Inferior parietal cortex (tissue), 1 donor: ENCODE measurements around the gene TPP2.

ENCODE experiments used
- DNase-seq: peaks from one replicate; pipeline ENCODE4 v3.0.0-alpha.2; 2016; ENCODE audit errors: extremely low spot score

TPP2 gene

GRCh38 chr13:102693250-102693649 is 96.5 kb downstream of the TPP2 start:
- DNase-seq, result no peak

- no peak for DNase-seq
Measured at GRCh38 chr13:102693776-102694175, 97.0 kb downstream of the TPP2 start.

GRCh38 chr13:102694937-102695336 is 98.2 kb downstream of the TPP2 start, which contains the start of gene METTL21C:
Gene METTL21C, minus strand, starts transcription at chr13:102695044. Its CDS starts 546 bp downstream, at chr13:102694498.
- no peak for DNase-seq

GRCh38 chr13:102696465-102696864 is 99.7 kb downstream of the TPP2 start:
- DNase-seq, result no peak

GRCh38 chr13:102697264-102697663 is 100.5 kb downstream of the TPP2 start:
- no peak for DNase-seq

GRCh38 chr13:102697929-102698648 is 101.3 kb downstream of the TPP2 start:
- no peak for DNase-seq

GRCh38 chr13:102698649-102698980 is 101.8 kb downstream of the TPP2 start:
- DNase-seq, result no peak

- DNase-seq, result no peak
Measured at GRCh38 chr13:102699504-102699903, 102.7 kb downstream of the TPP2 start.

GRCh38 chr13:102700088-102701031 is 103.6 kb downstream of the TPP2 start:
- DNase-seq, result no peak

- no peak for DNase-seq
Measured at GRCh38 chr13:102701331-102701730, 104.5 kb downstream of the TPP2 start.

- DNase-seq, result no peak
Measured at GRCh38 chr13:102702965-102703725, 106.4 kb downstream of the TPP2 start.

- DNase-seq, result no peak
Measured at GRCh38 chr13:102703726-102704035, 106.9 kb downstream of the TPP2 start.

- DNase-seq, result no peak
Measured at GRCh38 chr13:102704238-102705058, 107.7 kb downstream of the TPP2 start.

- no peak for DNase-seq
Measured at GRCh38 chr13:102707467-102707866, 110.7 kb downstream of the TPP2 start.

GRCh38 chr13:102708211-102708610 is 111.4 kb downstream of the TPP2 start:
- DNase-seq, result no peak

- DNase-seq, result no peak
Measured at GRCh38 chr13:102708991-102709390, 112.2 kb downstream of the TPP2 start.

- no peak for DNase-seq
Measured at GRCh38 chr13:102709536-102709935, 112.8 kb downstream of the TPP2 start.

GRCh38 chr13:102710261-102710679 is 113.5 kb downstream of the TPP2 start:
- no peak for DNase-seq

GRCh38 chr13:102715447-102715846 is 118.7 kb downstream of the TPP2 start:
- no peak for DNase-seq

- no peak for DNase-seq
Measured at GRCh38 chr13:102718746-102719145, 122.0 kb downstream of the TPP2 start.

- DNase-seq, result peak; percentile 72
Measured at GRCh38 chr13:102721800-102722231, 125.0 kb downstream of the TPP2 start.
